GM21447 (cell line): ENCODE data around the gene TSPAN10.

ENCODE experiments used
- ATAC-seq: cut with Tn5 transposase; IDR thresholded peaks from one replicate; pipeline ENCODE4 v1.9.1; 2021; ENCODE audit not compliant: unreplicated experiment

TSPAN10 gene

GRCh38 chr17:81631482-81631881 is 5.5 kb upstream of the TSPAN10 start:
- ATAC-seq: no peak

- no peak for ATAC-seq
Measured at GRCh38 chr17:81635431-81635830, 1.6 kb upstream of the TSPAN10 start.

- no peak for ATAC-seq
Measured at GRCh38 chr17:81635973-81636504, 957 bp upstream of the TSPAN10 start.

DNA sequence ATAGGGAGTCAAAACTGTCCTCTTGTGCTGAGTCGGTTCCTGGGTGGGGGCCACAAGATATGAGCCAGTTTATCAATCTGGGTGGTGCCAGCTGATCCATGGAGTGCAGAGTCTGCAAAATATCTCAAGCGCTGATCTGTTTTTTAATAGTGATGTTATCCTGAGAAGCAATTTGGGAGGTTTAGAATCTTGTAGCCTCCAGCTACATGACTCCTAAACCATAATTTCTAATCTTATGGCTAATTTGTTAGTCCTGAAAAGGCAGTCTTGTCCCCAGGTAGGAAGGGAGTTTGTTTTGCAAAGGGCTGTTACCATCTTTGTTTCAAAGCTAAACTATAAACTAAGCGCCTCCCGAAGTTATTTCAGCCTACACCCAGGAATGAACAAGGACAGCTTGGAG is 1.7 kb downstream of the TSPAN10 start:
- ATAC-seq: no peak

- ATAC-seq: no peak
Measured at GRCh38 chr17:81640011-81640410, 3.0 kb downstream of the TSPAN10 start.

DNA sequence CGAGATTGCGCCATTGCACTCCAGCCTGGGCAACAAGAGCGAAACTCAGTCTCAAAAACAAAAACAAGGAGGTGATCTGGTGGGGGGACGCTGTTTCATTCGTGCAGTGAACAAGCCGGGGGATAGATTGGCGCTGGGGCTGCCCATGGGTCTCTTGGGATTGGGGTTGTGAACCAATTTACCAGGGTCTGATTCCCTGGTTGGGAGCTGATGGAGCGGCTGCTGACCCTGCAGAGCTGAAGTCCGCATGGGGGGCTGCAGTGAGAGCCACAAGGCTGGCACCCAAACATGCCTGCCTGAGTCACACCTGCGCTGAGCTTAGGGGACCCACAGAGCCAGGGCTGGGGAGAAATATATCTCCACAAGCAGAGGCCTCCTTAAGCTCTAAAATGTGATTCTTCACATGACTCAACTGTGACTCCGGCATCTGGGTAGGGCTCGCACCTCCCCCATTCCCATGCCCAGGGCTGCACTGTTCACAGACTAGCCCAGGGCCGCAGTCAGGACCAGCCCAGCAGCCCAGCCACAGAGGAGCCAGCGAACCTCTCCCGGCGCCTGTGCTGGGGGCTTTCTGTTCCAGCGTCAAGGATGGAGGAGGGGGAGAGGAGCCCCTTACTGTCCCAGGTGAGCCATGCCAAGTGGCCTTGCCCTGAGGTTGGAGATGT is 5.0 kb downstream of the TSPAN10 start:
- ATAC-seq: no peak

DNA sequence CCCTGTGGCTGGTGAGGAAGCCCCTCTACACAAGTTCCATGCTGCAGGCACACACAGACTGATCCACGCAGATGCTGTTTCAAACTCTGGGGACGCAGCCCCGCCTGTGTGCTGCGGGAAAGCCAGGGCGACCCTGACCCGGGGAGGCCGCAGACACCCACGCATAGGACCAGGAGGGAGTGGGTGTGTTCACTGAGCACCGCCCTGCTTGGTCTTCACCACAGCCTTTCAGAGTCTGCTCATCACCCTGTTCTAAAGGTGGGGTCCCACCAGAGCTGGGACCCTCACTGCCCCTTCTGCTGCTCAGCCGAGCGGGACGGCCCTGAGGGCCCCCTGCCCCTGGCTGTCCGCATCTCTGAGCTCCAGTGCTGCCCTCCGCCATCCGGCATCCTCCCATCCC is 7.5 kb downstream of the TSPAN10 start:
- ATAC-seq: no peak

DNA sequence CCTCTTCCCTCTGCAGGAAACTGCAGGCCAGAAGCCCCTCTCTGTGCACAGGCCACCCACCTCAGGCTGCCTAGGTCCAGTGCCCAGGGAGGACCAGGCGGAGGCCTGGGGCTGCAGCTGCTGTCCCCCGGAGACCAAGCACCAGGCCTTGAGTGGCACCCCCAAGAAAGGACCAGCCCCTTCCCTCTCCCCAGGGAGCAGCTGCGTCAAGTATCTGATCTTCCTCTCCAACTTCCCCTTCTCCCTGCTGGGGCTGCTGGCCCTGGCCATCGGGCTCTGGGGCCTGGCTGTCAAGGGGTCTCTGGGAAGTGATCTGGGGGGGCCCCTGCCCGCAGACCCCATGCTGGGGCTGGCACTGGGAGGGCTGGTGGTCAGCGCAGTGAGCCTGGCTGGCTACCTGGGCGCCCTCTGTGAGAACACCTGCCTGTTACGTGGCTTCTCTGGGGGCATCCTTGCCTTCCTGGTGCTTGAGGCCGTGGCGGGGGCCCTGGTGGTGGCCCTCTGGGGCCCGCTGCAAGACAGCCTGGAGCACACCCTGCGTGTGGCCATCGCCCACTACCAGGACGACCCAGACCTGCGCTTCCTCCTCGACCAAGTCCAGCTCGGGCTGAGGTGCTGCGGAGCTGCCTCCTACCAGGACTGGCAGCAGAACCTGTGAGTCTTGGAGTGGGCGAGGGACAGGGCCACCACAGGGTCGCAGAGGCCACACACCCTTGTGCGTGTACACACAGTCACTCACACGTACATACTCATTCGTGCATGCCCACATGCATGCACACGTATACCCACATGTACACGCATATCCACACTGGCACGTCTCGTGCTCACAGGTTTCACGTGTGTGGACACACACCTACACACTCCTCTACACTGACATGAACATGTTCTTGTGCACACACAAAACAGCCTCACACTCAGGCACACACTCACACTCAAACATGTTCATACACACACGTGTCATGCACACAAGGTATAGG is 8.3 kb downstream of the TSPAN10 start:
- no peak for ATAC-seq

GRCh38 chr17:81646869-81647600 is 10.0 kb downstream of the TSPAN10 start:
- no peak for ATAC-seq

GRCh38 chr17:81647640-81648012 is 10.6 kb downstream of the TSPAN10 start:
- ATAC-seq: no peak

- ATAC-seq: no peak
Measured at GRCh38 chr17:81648013-81648706, 11.2 kb downstream of the TSPAN10 start.

DNA sequence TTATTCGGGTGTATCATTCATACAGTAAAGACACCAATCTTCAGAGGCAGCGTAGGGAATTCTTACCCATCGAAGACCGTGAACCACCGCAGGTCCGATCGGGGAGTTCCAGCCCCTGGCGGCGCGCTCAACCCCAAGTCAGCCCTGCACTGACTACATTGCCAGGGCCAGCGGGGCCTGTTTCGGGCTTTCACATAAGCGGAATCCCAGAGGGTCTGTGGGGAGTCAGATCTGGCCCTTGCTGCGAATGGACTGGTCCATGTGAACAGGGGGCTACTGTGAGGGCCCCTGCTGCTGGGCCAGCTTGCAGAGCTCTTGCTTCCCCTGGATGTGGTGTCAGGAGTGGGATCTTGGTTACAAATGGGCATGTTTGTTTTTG is 11.7 kb downstream of the TSPAN10 start:
- ATAC-seq: no peak

GRCh38 chr17:81650951-81651350 is 14.0 kb downstream of the TSPAN10 start:
- no peak for ATAC-seq

DNA sequence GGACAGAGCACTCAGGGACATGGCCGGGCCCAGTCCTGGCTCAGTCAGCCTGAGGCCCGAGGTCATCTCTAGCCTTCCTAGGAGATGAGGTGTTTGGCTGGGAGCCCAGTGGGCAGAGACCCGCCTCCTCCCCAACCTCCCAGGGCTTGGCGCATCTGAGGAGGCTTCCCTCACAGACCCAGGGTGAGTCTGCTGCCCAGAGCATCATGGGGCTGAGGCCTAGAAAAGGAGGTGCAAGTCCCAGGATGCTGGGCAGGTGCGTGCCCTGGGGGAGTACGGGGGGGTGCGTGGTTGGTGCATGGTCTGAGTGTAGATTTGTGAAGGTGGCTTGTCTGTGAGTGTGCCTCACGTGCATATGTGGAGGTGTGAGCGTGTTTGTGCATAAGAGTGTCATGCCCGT is 14.7 kb downstream of the TSPAN10 start:
- ATAC-seq: no peak

- ATAC-seq: no peak
Measured at GRCh38 chr17:81652906-81653771, 16.1 kb downstream of the TSPAN10 start.

DNA sequence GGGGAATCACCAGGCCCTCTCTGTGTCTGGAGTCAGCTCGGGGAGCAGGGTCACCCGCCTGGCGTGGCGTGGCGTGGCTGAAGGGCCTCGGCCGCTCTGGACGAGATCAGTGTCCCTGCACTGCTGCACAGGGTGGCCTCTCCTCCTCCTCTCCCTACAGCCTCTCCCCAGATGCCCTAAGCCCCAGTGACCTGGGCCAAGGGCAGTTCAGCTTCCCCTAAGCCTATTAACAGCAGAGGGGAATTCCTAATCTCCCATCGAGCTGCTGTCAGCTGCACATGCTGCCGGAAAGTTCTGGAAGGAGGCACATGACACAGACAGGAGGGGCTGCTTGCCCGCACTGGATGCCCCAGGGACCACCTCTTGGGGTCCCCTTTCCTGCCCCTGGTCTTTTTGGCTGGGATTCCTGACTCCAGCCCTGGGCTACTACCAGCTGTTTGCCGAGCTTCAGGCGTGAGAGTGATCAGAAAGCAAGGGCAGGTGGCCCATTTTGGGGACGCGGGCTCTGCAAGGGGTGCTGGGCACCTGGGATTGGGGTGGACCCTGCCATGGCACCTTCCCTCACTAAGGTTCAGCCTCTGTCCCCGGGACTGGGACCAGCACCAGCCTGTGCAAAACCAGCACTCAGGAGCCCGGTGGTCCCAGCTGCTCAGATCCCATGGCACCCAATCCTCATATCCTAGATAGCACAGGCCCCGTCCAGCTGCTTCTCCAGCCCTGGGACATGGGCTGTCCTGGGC is 18.6 kb downstream of the TSPAN10 start:
- ATAC-seq: no peak

DNA sequence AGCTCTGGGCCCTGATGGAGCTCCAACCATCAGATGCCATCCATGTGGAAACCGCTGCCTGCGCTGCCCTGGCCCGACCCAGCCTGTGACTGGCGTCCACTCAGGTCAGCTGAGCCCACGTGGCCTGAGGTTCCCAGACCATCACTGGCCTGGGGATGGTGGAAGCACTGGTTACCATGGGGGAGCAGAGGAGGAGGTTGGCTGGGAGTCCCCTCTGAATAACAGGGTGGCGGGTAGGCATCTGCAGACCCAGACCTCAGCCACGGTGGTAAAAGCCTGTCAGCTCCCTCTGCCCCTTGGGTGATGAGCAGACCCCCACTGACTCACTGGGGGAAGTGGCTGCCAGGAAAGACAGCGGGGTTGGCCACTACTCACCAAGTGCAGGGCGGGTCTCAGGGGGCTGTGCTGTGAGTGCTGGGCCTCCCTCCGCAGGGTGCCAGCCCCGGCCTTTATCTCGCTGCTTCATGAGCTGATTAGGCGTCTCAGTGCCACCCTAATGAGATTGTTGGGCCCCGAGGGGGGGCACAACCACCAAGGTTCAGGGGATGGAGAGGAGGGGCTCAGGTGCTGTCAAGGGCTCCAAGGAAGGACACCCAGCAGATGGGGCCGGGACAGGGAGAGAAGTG is 19.2 kb downstream of the TSPAN10 start, which contains the start of gene PDE6G:
Gene PDE6G, minus strand, starts transcription at position 425 of the 626 bp plus-strand sequence. CDS start 3,237 bp downstream, outside the sequence.
- no peak for ATAC-seq

DNA sequence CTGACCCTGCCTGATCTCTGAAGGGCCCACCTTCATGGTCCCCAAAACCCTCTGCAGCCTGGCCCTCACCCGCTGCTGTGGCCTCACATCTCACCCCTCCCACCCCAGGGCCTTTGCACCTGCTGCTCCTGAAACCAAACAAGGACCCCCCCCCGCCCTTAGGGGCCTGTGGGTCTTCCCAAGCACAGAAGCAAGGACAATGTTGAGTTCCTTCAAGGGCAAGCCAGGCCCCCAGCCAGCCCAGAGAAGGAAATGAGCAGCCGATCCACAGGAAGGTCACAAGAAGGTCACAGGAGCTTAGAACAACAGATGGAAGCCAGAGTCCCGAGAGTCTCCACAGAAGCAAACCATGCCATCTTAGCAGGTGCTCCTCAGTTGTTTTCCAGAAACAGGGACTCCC is 19.8 kb downstream of the TSPAN10 start:
- no peak for ATAC-seq

- no peak for ATAC-seq
Measured at GRCh38 chr17:81659038-81659437, 22.0 kb downstream of the TSPAN10 start.
